H9 (cell line): ENCODE measurements around the gene HOXC10. TPM values are rescaled to one million over a fixed set of nuclear protein-coding genes. Genes with fewer than 3 reads are reported as not detected.

Experiments used
- DNase-seq: peaks from one replicate; pipeline ENCODE4 v3.0.0-alpha.2; 2017
- H2AFZ ChIP-seq: one replicate; pipeline ENCODE4 v1.6.1; 2013; ENCODE audit warnings: mild to moderate bottlenecking, low read length, control low read depth, moderate library complexity
- H2AK5ac ChIP-seq: 2 replicates; pipeline ENCODE4 v1.6.1; 2013; ENCODE audit warnings: low read length, control low read depth, mixed read lengths; ENCODE audit not compliant: insufficient read length
- H2BK120ac ChIP-seq: one replicate; pipeline ENCODE4 v1.6.1; 2013; ENCODE audit warnings: low read depth, mild to moderate bottlenecking, low read length, control low read depth, inconsistent platforms; ENCODE audit not compliant: poor library complexity, severe bottlenecking
- H2BK12ac ChIP-seq: 2 replicates; pipeline ENCODE4 v1.6.1; 2013; ENCODE audit warnings: low read length, control low read depth, mixed read lengths, low read depth; ENCODE audit not compliant: insufficient read length
- H2BK15ac ChIP-seq: 2 replicates; pipeline ENCODE4 v1.6.1; 2013; ENCODE audit warnings: low read depth, low read length, control low read depth
- H2BK20ac ChIP-seq: one replicate; pipeline ENCODE4 v1.6.1; 2013; ENCODE audit warnings: low read depth, mild to moderate bottlenecking, low read length, control low read depth, inconsistent platforms; ENCODE audit not compliant: poor library complexity, severe bottlenecking
- H2BK5ac ChIP-seq: 2 replicates; pipeline ENCODE4 v1.6.1; 2013; ENCODE audit warnings: low read length, control low read depth, mixed read lengths; ENCODE audit not compliant: insufficient read length
- H3K14ac ChIP-seq: 2 replicates; pipeline ENCODE4 v1.6.1; 2013; ENCODE audit warnings: low read length, control low read depth; ENCODE audit not compliant: insufficient read depth
- H3K18ac ChIP-seq: 2 replicates; pipeline ENCODE4 v1.6.1; 2013; ENCODE audit warnings: low read depth, mild to moderate bottlenecking, mixed read lengths, low read length, control low read depth; ENCODE audit not compliant: insufficient read length
- H3K23ac ChIP-seq: 2 replicates; pipeline ENCODE4 v1.6.1; 2013; ENCODE audit warnings: low read length, control low read depth, mixed read lengths, low read depth; ENCODE audit not compliant: insufficient read length
- H3K23me2 ChIP-seq: 2 replicates; pipeline ENCODE4 v1.6.1; 2013; ENCODE audit warnings: low read depth, mild to moderate bottlenecking, mixed read lengths, low read length, control low read depth; ENCODE audit not compliant: insufficient read length, poor library complexity, severe bottlenecking
- H3K27ac ChIP-seq: 2 replicates; pipeline ENCODE4 v1.5.1; 2013; ENCODE audit warnings: low read length, control low read depth, mixed read lengths, low read depth; ENCODE audit not compliant: insufficient read length
- H3K27me3 ChIP-seq: 2 replicates; pipeline ENCODE4 v1.6.1; 2013; ENCODE audit warnings: low read length, control low read depth, inconsistent platforms; ENCODE audit not compliant: insufficient read depth
- H3K4ac ChIP-seq: 2 replicates; pipeline ENCODE4 v1.6.1; 2013; ENCODE audit warnings: low read depth, mild to moderate bottlenecking, control low read depth, inconsistent platforms, low read length, moderate library complexity
- H3K4me1 ChIP-seq: 2 replicates; pipeline ENCODE4 v1.6.1; 2013; ENCODE audit warnings: low read length, control low read depth, inconsistent platforms; ENCODE audit not compliant: insufficient read depth
- H3K4me2 ChIP-seq: 2 replicates; pipeline ENCODE4 v1.6.1; 2013; ENCODE audit warnings: low read length, control low read depth, mixed read lengths; ENCODE audit not compliant: insufficient read length, insufficient read depth
- H3K56ac ChIP-seq: 2 replicates; pipeline ENCODE4 v1.6.1; 2013; ENCODE audit warnings: low read depth, mild to moderate bottlenecking, mixed read lengths, low read length, control low read depth; ENCODE audit not compliant: insufficient read length
- H3K79me1 ChIP-seq: 2 replicates; pipeline ENCODE4 v1.6.1; 2013; ENCODE audit warnings: low read depth, mild to moderate bottlenecking, moderate library complexity, low read length, control low read depth, inconsistent platforms; ENCODE audit not compliant: insufficient read depth, poor library complexity, severe bottlenecking
- H3K79me2 ChIP-seq: 2 replicates; pipeline ENCODE4 v1.6.1; 2013; ENCODE audit warnings: low read length, control low read depth, inconsistent platforms; ENCODE audit not compliant: insufficient read depth
- H3K9ac ChIP-seq: 2 replicates; pipeline ENCODE4 v1.6.1; 2013; ENCODE audit warnings: low read length, control low read depth, mixed read lengths; ENCODE audit not compliant: insufficient read length; ENCODE audit errors: extremely low read depth
- H3K9me3 ChIP-seq: one replicate; pipeline ENCODE4 v1.6.1; 2013; ENCODE audit warnings: low read depth, low read length, inconsistent platforms; ENCODE audit not compliant: control insufficient read depth
- H3T11ph ChIP-seq: one replicate; pipeline ENCODE4 v1.6.1; 2013; ENCODE audit warnings: mild to moderate bottlenecking, low read length, control low read depth, inconsistent platforms
- H4K20me1 ChIP-seq: one replicate; pipeline ENCODE4 v1.6.1; 2013; ENCODE audit not compliant: control insufficient read depth, insufficient read length, insufficient read depth
- H4K5ac ChIP-seq: 2 replicates; pipeline ENCODE4 v1.6.1; 2013; ENCODE audit warnings: low read depth, mild to moderate bottlenecking, mixed read lengths, low read length, control low read depth; ENCODE audit not compliant: insufficient read length
- H4K8ac ChIP-seq: replicated peaks from 2 replicates; pipeline ENCODE4 v1.6.1; 2013; ENCODE audit warnings: low read length, control low read depth, mixed read lengths, low read depth; ENCODE audit not compliant: insufficient read length
- H4K91ac ChIP-seq: 2 replicates; pipeline ENCODE4 v1.6.1; 2013; ENCODE audit warnings: low read depth, mild to moderate bottlenecking, moderate library complexity, mixed read lengths, low read length, control low read depth; ENCODE audit not compliant: insufficient read length
- H3K27ac Mint-ChIP-seq, 3 experiments: 2 replicates in 2 of 3; 3 replicates in 1 of 3; pipeline ENCODE4 v1.8.0; 2020 to 2021; ENCODE audit warnings: mixed read lengths in 3 of 3, mild to moderate bottlenecking in 1 of 3, moderate library complexity in 1 of 3
- H3K27me3 Mint-ChIP-seq: 2 replicates; pipeline ENCODE4 v1.8.0; 2021; ENCODE audit warnings: low read depth, mild to moderate bottlenecking, moderate library complexity, mixed read lengths
- H3K36me3 Mint-ChIP-seq, 3 experiments: 2 replicates in 2 of 3; 3 replicates in 1 of 3; pipeline ENCODE4 v1.8.0; 2020 to 2021; ENCODE audit warnings: low read depth in 3 of 3, mixed read lengths in 3 of 3; ENCODE audit not compliant: insufficient read depth in 1 of 3
- H3K4me1 Mint-ChIP-seq, 2 experiments: 2 replicates each; pipeline ENCODE4 v1.8.0; 2020; ENCODE audit warnings: mixed read lengths in 2 of 2
- H3K4me3 Mint-ChIP-seq, 2 experiments: 2 replicates in 1 of 2; 3 replicates in 1 of 2; pipeline ENCODE4 v1.8.0; 2020 to 2021; ENCODE audit warnings: mild to moderate bottlenecking in 2 of 2, mixed read lengths in 2 of 2, moderate library complexity in 1 of 2
- H3K9me3 Mint-ChIP-seq, 2 experiments: 2 replicates in 1 of 2; 3 replicates in 1 of 2; pipeline ENCODE4 v1.8.0; 2020; ENCODE audit warnings: mild to moderate bottlenecking in 2 of 2, mixed read lengths in 2 of 2, moderate library complexity in 1 of 2
- CTCF ChIP-seq: fragments of 200-600 bp; sonication (generic); conservative IDR thresholded peaks from 3 replicates; pipeline ENCODE4 v1.8.0; 2021; ENCODE audit warnings: antibody characterized with exemption, mild to moderate bottlenecking
- WGBS: extraction: QIAGEN DNeasy Blood & Tissue Kit; methylation state at CpG from one replicate; pipeline ENCODE4 v1.1.7; 2013; ENCODE audit warnings: missing lambda C conversion rate, low lambda C conversion rate, mixed read lengths; ENCODE audit not compliant: insufficient read length; ENCODE audit errors: extremely low coverage; 5-methylcytosine and 5-hydroxymethylcytosine counted together
- total RNA-seq: library from RNA; stranded (reverse); gene quantifications from 2 replicates; pipeline ENCODE4 v1.2.1, GENCODE V29; 2021

HOXC10 gene
- total RNA-seq, 1 experiment from 2014 or later, result not detected

- Histone ChIP-seq H3K27me3 (peaks cover 96% of the 10 kb centered on the region), H2BK15ac (no peak overlapping the region), H3K79me1 (no peaks in the 10 kb centered on the region), H3K79me2 (no peaks in the 10 kb centered on the region), H3K4me2 (no peak overlapping the region), H2AFZ (no peak overlapping the region), H3K9ac (no peak overlapping the region), H3K4ac (no peak overlapping the region), H2AK5ac (no peak overlapping the region), H3K56ac (no peak overlapping the region), H4K20me1 (no peaks in the 10 kb centered on the region), H4K5ac (no peak overlapping the region), H3K27ac (no peak overlapping the region), H3T11ph (no peak overlapping the region), H3K14ac (no peak overlapping the region), H2BK20ac (no peak overlapping the region), H2BK5ac (no peak overlapping the region), H3K4me1 (no peaks in the 10 kb centered on the region), H3K23ac (no peak overlapping the region), H4K8ac (no peak overlapping the region), H3K18ac (no peak overlapping the region), H4K91ac (no peak overlapping the region), H2BK120ac (no peak overlapping the region), H3K23me2 (no peaks in the 10 kb centered on the region), H2BK12ac (no peak overlapping the region), H3K9me3 (no peaks in the 10 kb centered on the region)
- WGBS, result no CpG with 5 or more reads among the region's 5 CpGs
- no peak overlapping the region; a peak in 1 of 5 replicates for H3K4me3 Mint-ChIP-seq
- H3K9me3 Mint-ChIP-seq, result peaks cover 2 to 16% of the 10 kb centered on the region in 2 experiments; a peak in 2 of 5 replicates
- peaks cover 100% of the 10 kb centered on the region for H3K27me3 Mint-ChIP-seq
- no peak for DNase-seq
- peaks cover 8 to 12% of the 10 kb centered on the region in 2 experiments; a peak in 3 of 4 replicates for H3K4me1 Mint-ChIP-seq
- no peak for TF ChIP-seq CTCF
- peaks cover 0 to 1% (median 0%) of the 10 kb centered on the region in 3 experiments; a peak in 1 of 7 replicates for H3K36me3 Mint-ChIP-seq
- no peak overlapping the region for H3K27ac Mint-ChIP-seq
Observed at GRCh38 chr12:53967421-53967925, 17.5 kb upstream of the HOXC10 start.
